A549 (cell line): ENCODE data around the gene ARHGAP27. TPM values are rescaled to one million over a fixed set of nuclear protein-coding genes. Genes with fewer than 3 reads are reported as not detected.

Source experiments
- ATAC-seq, 2 experiments: fragments of 200-7000 bp in 1 of 2; fragments of >200 bp in 1 of 2; cut with Nextera tagmentation in 1 of 2; cut with Tn5 transposase in 1 of 2; 3 replicates each; pipeline versions ENCODE4 v1.8.0 to v1.9.1; 2018 to 2020; ENCODE audit warnings: mild to moderate bottlenecking in 1 of 2, moderate library complexity in 1 of 2
- CTCF ChIA-PET: fragments of 300-600 bp; sonication (Branson Sonifier 250); formaldehyde crosslinking; extraction: SDS; loops from one replicate; lab custom pipeline; 2021; ENCODE audit warnings: antibody characterized with exemption, inconsistent platforms; lab: Yijun Ruan, JAX
- POLR2A ChIA-PET: fragments of 350-600 bp; formaldehyde crosslinking; extraction: SDS; loops from one replicate; lab custom pipeline; 2021; ENCODE audit warnings: antibody characterized with exemption, inconsistent platforms; lab: Yijun Ruan, JAX
- DNase-seq, 2 experiments: peaks; one replicate each; pipeline versions ENCODE4 v3.0.0 to v3.0.0-alpha.2; 2011 to 2016; ENCODE audit warnings: low read depth in 1 of 2, low spot score in 1 of 2
- FAIRE-seq: peaks from 2 replicates; lab custom pipeline; 2011; peaks lifted over from hg19 to GRCh38; lab: Jason Lieb, UNC
- H3K27ac ChIP-seq, 2 experiments: fragments of >200 bp; sonication (Bioruptor Twin); formaldehyde crosslinking; 3 replicates each; pipeline ENCODE4 v1.5.1; 2016 to 2017
- H3K4me1 ChIP-seq: fragments of >200 bp; sonication (Bioruptor Twin); formaldehyde crosslinking; 3 replicates; pipeline ENCODE4 v1.6.1; 2016
- H3K4me2 ChIP-seq: fragments of >200 bp; sonication (Bioruptor Twin); formaldehyde crosslinking; 3 replicates; pipeline ENCODE4 v1.6.1; 2016
- H3K4me3 ChIP-seq: fragments of >200 bp; sonication (Bioruptor Twin); formaldehyde crosslinking; 3 replicates; pipeline ENCODE4 v1.5.1; 2016
- H3K9me3 ChIP-seq: fragments of >200 bp; sonication (Bioruptor Twin); formaldehyde crosslinking; 3 replicates; pipeline ENCODE4 v1.6.1; 2016
- CBX8 ChIP-seq: fragments of 200-600 bp; sonication (generic); IDR thresholded peaks from 2 replicates; pipeline ENCODE4 v1.6.1; 2016
- CEBPB ChIP-seq, 2 experiments: fragments of >200 bp in 1 of 2; sonication (Bioruptor Twin) in 1 of 2; formaldehyde crosslinking in 1 of 2; IDR thresholded peaks; 2 replicates each; pipeline ENCODE4 v1.6.1; 2012 to 2016
- CHD4 ChIP-seq: fragments of 200-600 bp; sonication (generic); IDR thresholded peaks from 2 replicates; pipeline ENCODE4 v1.6.1; 2016; ENCODE audit warnings: antibody characterized with exemption, mild to moderate bottlenecking, borderline replicate concordance
- HOXB13 ChIP-seq: fragments of 250-450 bp; sonication (Bioruptor Pico); IDR thresholded peaks from 2 replicates; pipeline ENCODE4 v1.5.0; 2020; ENCODE audit warnings: low read depth, mild to moderate bottlenecking, moderate library complexity
- JUNB ChIP-seq: fragments of >200 bp; sonication (Bioruptor Twin); formaldehyde crosslinking; IDR thresholded peaks from 2 replicates; pipeline ENCODE4 v1.6.1; 2016
- KDM1A ChIP-seq: fragments of 200-600 bp; sonication (generic); IDR thresholded peaks from 2 replicates; pipeline ENCODE4 v1.6.1; 2016; ENCODE audit warnings: low read depth, mild to moderate bottlenecking
- MAFK ChIP-seq: fragments of 450-650 bp; IDR thresholded peaks from 2 replicates; pipeline ENCODE4 v1.6.1; 2014; ENCODE audit not compliant: partially characterized antibody
- MYC ChIP-seq: IDR thresholded peaks from 2 replicates; pipeline ENCODE4 v1.6.1; 2012; ENCODE audit warnings: mild to moderate bottlenecking, inconsistent platforms, low read length, improper control_type of control experiment, borderline replicate concordance
- NR3C1 ChIP-seq: fragments of >200 bp; sonication (Bioruptor Twin); formaldehyde crosslinking; IDR thresholded peaks from 3 replicates; pipeline ENCODE4 v1.6.1; 2017
- RFX5 ChIP-seq: fragments of 450-650 bp; IDR thresholded peaks from 2 replicates; pipeline ENCODE4 v1.7.1; 2014; ENCODE audit warnings: antibody characterized with exemption, mild to moderate bottlenecking, moderate library complexity
- RNF2 ChIP-seq: fragments of 200-600 bp; sonication (generic); IDR thresholded peaks from 2 replicates; pipeline ENCODE4 v1.6.1; 2016; ENCODE audit warnings: low read depth, mild to moderate bottlenecking, antibody characterized with exemption, moderate library complexity, borderline replicate concordance
- SMC3 ChIP-seq: fragments of >200 bp; sonication (Bioruptor Twin); formaldehyde crosslinking; IDR thresholded peaks from 3 replicates; pipeline ENCODE4 v1.6.1; 2018; ENCODE audit warnings: inconsistent platforms
- SREBF2 ChIP-seq: fragments of 450-650 bp; IDR thresholded peaks from 2 replicates; pipeline ENCODE4 v1.6.1; 2014; ENCODE audit warnings: mild to moderate bottlenecking, moderate library complexity
- TP53 ChIP-seq: fragments of 250-450 bp; sonication (Bioruptor Pico); IDR thresholded peaks from 2 replicates; pipeline ENCODE4 v1.5.0; 2021; ENCODE audit warnings: mild to moderate bottlenecking, moderate library complexity
- ZC3H11A ChIP-seq: fragments of 450-650 bp; IDR thresholded peaks from 2 replicates; pipeline ENCODE4 v1.6.1; 2014; ENCODE audit warnings: antibody characterized with exemption, mild to moderate bottlenecking
- ZSCAN20 ChIP-seq: fragments of 250-450 bp; sonication (Bioruptor Pico); IDR thresholded peaks from 2 replicates; pipeline ENCODE4 v1.8.0; 2022; ENCODE audit warnings: mild to moderate bottlenecking, moderate library complexity
- WGBS: methylation state at CpG from one replicate; pipeline ENCODE4 v1.1.6; 2017; ENCODE audit errors: missing lambda C conversion rate; 5-methylcytosine and 5-hydroxymethylcytosine counted together
- polyA plus RNA-seq, 4 experiments: library from polyadenylated mRNA; depleted of rRNA in 3 of 4; stranded (reverse); fragments of >200 nt; fragmentation: RNase III in 1 of 4; extraction: RNeasy Plus Mini Kit Qiagen cat#74134 plus additional on column Dnase treatment in 1 of 4; gene quantifications; 2 replicates in 3 of 4; 3 replicates in 1 of 4; pipeline ENCODE4 v1.2.3, GENCODE V29; 2011 to 2017
- TF ChIP-seq, protein P1 (sequence below): IDR thresholded peaks from 2 replicates; pipeline ENCODE4 v1.6.1; 2012; ENCODE audit warnings: low read depth, borderline replicate concordance
- TF ChIP-seq, protein P2 (sequence below): fragments of 250-450 bp; sonication (Bioruptor Pico); IDR thresholded peaks from 2 replicates; pipeline ENCODE4 v1.5.0; 2020; ENCODE audit warnings: low read depth, mild to moderate bottlenecking, moderate library complexity
- TF ChIP-seq, protein P3 (sequence below): fragments of 150-350 bp; IDR thresholded peaks from 2 replicates; pipeline ENCODE4 v1.6.1; 2014; ENCODE audit warnings: low read depth, mild to moderate bottlenecking, low read length
- TF ChIP-seq, protein P4 (sequence below): fragments of 200-600 bp; sonication (generic); IDR thresholded peaks from 2 replicates; pipeline ENCODE4 v1.6.1; 2016; ENCODE audit warnings: antibody characterized with exemption, mild to moderate bottlenecking, moderate library complexity

Gene ARHGAP27
- polyA plus RNA-seq, 2 of the 4 experiments (the other 2 are of a cell fraction), result 10.0 to 16.4 TPM

DNA sequence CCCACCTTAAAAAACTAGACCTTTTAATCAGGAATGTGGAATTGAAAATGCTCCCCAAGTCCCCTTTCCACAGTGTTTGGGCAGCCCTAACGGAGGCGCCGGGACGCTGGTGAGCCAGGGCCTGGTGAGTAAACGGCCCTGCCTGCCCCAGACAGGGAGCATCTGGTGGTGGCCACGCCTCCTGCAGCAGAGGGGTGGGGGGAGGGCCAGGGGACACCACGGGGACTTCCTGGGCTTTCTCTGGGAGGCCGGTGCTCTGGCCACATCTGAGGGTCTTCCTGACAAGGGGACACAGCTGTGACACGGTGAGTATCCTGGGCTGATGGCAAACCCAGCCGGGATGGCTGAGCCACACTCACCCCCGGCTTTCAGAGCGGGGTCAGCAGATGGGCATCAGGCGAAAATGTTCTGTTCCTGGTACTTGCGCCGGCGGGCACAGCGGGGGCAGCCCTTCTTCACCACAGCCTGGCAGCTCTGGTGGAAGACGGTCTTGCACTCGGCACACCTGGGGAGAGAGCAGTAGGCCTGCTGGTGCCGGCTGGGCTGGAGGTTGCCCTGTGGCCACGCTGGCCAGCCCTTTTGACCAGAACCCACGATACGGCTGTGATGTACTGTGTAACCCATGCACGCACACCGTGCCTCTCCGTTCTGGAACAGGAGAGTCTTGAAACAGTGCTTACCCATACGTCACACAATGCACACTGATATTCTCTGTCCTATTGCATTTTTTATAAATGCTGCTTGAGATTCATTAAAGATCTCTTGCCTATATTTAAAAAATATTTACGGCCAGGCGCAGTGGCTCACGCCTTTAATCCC, 5.0 kb upstream of the ARHGAP27 start:
- Histone ChIP-seq H3K4me3 (no peak overlapping the region), H3K27ac (no peak overlapping the region), H3K4me1 (peaks cover 26% of the 10 kb centered on the region), H3K4me2 (no peak overlapping the region), H3K9me3 (no peaks in the 10 kb centered on the region)
- WGBS, result 90% methylated on average over 27 of the region's 30 CpGs
- ChIA-PET POLR2A (no interaction called here), CTCF (interaction anchor here (0.6 to 6.9 kb wide), 3 partner anchors 11 to 239 kb away, joined by 3 to 53 read pairs (median 5); no protein-coding TSS in a partner anchor)
- no peak for DNase-seq
- no peak for FAIRE-seq
- TF ChIP-seq ZC3H11A (no peak), HOXB13 (no peak), SMC3 (no peak), RFX5 (no peak), RNF2 (no peak), JUNB (no peak), NR3C1 (no peak), CHD4 (no peak), ZSCAN20 (CRISPR knock-in tag) (no peak), MYC (no peak), CBX8 (no peak), KDM1A (no peak)
- TF ChIP-seq, protein P1, sequence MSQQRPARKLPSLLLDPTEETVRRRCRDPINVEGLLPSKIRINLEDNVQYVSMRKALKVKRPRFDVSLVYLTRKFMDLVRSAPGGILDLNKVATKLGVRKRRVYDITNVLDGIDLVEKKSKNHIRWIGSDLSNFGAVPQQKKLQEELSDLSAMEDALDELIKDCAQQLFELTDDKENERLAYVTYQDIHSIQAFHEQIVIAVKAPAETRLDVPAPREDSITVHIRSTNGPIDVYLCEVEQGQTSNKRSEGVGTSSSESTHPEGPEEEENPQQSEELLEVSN, result no peak
- TF ChIP-seq, protein P2, sequence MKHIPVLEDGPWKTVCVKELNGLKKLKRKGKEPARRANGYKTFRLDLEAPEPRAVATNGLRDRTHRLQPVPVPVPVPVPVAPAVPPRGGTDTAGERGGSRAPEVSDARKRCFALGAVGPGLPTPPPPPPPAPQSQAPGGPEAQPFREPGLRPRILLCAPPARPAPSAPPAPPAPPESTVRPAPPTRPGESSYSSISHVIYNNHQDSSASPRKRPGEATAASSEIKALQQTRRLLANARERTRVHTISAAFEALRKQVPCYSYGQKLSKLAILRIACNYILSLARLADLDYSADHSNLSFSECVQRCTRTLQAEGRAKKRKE (CRISPR knock-in tag), result no peak
- TF ChIP-seq, protein P3, sequence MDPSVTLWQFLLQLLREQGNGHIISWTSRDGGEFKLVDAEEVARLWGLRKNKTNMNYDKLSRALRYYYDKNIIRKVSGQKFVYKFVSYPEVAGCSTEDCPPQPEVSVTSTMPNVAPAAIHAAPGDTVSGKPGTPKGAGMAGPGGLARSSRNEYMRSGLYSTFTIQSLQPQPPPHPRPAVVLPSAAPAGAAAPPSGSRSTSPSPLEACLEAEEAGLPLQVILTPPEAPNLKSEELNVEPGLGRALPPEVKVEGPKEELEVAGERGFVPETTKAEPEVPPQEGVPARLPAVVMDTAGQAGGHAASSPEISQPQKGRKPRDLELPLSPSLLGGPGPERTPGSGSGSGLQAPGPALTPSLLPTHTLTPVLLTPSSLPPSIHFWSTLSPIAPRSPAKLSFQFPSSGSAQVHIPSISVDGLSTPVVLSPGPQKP, result no peak
- TF ChIP-seq, protein P4, sequence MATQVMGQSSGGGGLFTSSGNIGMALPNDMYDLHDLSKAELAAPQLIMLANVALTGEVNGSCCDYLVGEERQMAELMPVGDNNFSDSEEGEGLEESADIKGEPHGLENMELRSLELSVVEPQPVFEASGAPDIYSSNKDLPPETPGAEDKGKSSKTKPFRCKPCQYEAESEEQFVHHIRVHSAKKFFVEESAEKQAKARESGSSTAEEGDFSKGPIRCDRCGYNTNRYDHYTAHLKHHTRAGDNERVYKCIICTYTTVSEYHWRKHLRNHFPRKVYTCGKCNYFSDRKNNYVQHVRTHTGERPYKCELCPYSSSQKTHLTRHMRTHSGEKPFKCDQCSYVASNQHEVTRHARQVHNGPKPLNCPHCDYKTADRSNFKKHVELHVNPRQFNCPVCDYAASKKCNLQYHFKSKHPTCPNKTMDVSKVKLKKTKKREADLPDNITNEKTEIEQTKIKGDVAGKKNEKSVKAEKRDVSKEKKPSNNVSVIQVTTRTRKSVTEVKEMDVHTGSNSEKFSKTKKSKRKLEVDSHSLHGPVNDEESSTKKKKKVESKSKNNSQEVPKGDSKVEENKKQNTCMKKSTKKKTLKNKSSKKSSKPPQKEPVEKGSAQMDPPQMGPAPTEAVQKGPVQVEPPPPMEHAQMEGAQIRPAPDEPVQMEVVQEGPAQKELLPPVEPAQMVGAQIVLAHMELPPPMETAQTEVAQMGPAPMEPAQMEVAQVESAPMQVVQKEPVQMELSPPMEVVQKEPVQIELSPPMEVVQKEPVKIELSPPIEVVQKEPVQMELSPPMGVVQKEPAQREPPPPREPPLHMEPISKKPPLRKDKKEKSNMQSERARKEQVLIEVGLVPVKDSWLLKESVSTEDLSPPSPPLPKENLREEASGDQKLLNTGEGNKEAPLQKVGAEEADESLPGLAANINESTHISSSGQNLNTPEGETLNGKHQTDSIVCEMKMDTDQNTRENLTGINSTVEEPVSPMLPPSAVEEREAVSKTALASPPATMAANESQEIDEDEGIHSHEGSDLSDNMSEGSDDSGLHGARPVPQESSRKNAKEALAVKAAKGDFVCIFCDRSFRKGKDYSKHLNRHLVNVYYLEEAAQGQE, result no peak
- no peak; a peak in 1 of 6 replicates for ATAC-seq

DNA sequence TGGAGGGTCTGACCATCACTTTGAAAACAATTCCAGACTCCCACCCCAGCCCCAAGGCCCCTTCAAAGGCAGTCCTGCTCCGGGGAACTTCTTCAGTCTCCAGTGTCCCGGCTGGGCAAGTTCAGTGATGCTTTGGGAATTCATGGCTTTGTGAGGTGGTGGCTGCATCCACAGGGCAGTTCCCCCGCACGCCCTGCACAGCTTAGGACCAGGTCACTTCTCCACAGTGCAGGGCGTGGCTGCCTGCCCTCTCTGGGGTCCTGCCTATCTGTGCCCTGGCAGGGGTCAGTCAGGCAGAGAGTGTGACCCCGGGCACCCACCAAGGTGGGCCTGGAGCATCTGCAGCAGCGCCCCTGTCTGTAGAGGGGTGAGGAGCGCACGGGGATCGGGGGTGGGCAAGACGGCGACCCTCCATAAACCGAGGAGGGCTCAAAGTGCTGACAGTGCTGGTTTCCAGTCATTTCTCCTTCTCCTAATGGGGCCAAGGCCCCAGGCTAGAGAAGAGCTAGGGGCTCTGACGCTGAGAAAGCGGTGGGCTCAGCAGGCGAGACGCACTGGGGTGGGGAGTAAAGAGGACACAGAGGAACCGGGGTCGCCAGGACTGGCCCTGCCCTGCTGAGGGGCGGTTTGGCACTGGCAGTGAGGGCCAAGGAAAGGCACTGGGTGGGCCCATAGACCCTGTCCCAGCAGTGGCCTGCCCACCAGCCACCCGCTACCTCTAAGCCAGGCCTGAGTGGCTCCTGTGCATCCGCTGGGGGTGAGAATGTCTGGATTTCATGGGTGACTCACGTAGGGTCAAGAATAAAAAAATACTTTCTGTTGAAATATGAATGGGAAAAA, 4.2 kb upstream of the ARHGAP27 start:
- Histone ChIP-seq H3K4me1 (peaks cover 31% of the 10 kb centered on the region), H3K4me2 (no peak overlapping the region), H3K9me3 (no peaks in the 10 kb centered on the region), H3K27ac (no peak overlapping the region), H3K4me3 (no peak overlapping the region)
- CTCF ChIA-PET, result interaction anchor here (1.8 to 6.9 kb wide), 2 partner anchors 11 to 218 kb away, joined by 5 to 53 read pairs; no protein-coding TSS in a partner anchor
- TF ChIP-seq SREBF2 (no peak), TP53 (CRISPR knock-in tag) (no peak), CEBPB (IDR thresholded peaks at IDR 0.05) (no peak), MAFK (peak; percentile 74)
- WGBS, result 89% methylated on average over 22 of the region's 23 CpGs
- no peak for ATAC-seq
- no peak for DNase-seq
- FAIRE-seq, result no peak
- POLR2A ChIA-PET, result no interaction called here
